NB4 (cell line): ENCODE measurements around the gene MND1.

Experiments
- CTCF ChIP-seq: IDR thresholded peaks from one replicate; pipeline ENCODE4 v1.5.1; 2012; ENCODE audit warnings: low read depth, low read length
- POLR2A ChIP-seq: IDR thresholded peaks from 2 replicates; pipeline ENCODE4 v1.6.1; 2011; ENCODE audit warnings: mild to moderate bottlenecking; ENCODE audit not compliant: insufficient read length; ENCODE audit errors: extremely low read depth

GRCh38 chr4:153365003-153365402 is 20.5 kb downstream of the MND1 start:
- TF ChIP-seq POLR2A, result no peak
- no peak for TF ChIP-seq CTCF
